Measurements from ENCODE around the gene OS9.
A peak's percentile ranks its signal among the peaks of the same experiment; 100 is the strongest.

The OS9 gene

DNA sequence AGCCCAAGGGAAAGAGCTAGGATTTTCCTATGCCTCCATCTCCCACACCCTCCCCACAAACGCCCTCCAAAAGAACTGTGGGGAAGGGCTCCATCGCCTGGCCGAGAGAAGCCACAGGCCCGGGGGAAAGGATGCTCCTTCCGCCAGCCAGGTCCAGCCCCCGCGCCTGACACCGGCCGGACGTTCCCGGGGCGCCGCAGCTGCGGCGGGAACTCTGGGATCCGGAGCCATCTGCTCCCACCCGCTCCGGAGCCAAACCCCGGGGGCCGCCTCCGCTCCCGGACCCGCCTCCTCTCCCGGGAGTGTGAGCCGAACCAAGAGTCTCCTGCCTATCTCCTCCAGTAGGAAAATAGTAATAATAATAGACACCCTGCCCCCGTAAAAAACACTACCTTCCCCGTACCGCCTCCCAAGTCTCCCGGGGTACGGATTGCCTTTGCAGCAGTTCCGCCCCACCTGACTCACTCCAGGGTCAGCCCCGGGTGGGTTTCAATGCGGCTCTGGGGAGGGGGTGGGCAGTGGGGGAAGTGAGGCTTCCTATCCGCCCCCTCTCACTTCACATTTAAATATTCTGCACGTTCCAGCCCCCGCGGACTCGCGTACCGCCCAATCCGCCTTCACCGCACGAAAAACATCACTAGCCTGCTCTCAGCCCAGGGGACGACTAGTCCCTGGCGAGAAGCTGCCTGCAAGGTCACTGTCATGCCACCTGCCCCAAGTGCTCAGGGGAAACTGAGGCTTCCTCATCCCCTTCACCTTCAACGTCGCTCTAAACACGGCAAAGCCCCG lies 42.2 kb downstream of the OS9 start (continued):
- TF ChIP-seq, protein P1, sequence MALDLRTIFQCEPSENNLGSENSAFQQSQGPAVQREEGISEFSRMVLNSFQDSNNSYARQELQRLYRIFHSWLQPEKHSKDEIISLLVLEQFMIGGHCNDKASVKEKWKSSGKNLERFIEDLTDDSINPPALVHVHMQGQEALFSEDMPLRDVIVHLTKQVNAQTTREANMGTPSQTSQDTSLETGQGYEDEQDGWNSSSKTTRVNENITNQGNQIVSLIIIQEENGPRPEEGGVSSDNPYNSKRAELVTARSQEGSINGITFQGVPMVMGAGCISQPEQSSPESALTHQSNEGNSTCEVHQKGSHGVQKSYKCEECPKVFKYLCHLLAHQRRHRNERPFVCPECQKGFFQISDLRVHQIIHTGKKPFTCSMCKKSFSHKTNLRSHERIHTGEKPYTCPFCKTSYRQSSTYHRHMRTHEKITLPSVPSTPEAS (tag by site-specific recombination; IDR thresholded peaks at IDR 0.05) = no peak
- TF ChIP-seq GLIS2 (tag by site-specific recombination; IDR thresholded peaks at IDR 0.05) (peak; percentile 80), ZNF433 (tag by site-specific recombination; IDR thresholded peaks at IDR 0.05; ENCODE audit: low read depth) (no peak), BCL11B (tag by site-specific recombination; IDR thresholded peaks at IDR 0.05; ENCODE audit: low read depth) (no peak), ZNF76 (tag by site-specific recombination; IDR thresholded peaks at IDR 0.05; ENCODE audit: borderline replicate concordance, low read depth) (peak; percentile 71)
- TF ChIP-seq, protein P2, sequence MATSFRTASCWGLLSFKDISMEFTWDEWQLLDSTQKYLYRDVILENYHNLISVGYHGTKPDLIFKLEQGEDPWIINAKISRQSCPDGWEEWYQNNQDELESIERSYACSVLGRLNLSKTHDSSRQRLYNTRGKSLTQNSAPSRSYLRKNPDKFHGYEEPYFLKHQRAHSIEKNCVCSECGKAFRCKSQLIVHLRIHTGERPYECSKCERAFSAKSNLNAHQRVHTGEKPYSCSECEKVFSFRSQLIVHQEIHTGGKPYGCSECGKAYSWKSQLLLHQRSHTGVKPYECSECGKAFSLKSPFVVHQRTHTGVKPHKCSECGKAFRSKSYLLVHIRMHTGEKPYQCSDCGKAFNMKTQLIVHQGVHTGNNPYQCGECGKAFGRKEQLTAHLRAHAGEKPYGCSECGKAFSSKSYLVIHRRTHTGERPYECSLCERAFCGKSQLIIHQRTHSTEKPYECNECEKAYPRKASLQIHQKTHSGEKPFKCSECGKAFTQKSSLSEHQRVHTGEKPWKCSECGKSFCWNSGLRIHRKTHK (tag by site-specific recombination; IDR thresholded peaks at IDR 0.05) = no peak

DNA sequence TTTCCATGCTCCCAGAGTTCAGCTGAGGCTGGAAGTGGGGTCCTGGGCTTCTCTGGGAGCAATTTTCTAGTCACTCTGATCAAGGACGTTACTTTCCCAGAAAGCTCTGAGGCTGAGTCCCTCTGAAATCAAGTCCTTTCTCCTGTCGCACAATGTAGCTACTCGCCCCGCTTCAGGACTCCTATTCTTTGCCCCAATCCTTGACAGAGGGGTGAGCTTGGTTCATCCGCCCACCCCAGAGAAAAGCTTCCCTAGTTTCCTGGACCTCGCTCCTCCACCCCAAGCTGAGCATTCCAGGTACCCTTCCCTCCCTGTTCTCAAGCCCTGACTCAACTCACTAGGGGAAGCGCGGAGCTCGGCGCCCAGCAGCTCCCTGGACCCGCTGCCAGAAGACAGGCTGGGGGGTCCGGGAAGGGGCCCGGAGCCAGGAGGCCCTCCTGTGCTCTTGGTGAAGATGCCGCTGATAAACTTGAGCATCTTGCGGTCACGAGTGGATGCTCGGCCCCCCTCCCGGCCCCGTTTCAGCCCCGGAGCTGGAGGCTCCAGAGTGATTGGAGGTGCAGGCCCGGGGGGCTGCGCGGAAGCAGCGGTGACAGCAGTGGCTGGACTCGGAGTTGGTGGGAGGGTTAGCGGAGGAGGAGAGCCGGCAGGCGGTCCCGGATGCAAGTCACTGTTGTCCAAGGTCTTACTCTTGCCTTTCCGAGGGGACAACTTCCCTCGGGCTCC lies 43.0 kb downstream of the OS9 start:
- peaks cover 6% of the 10 kb centered on the region; the same call in 1 of the 2 replicates for H3K4me1 ChIP-seq (ENCODE audit: control insufficient read depth, insufficient read depth, low read length)
- ChIA-PET POLR2A (interaction anchor here (1.0 to 1.6 kb wide), 3 partner anchors 8 to 13 kb away, joined by 6 read pairs; partner anchors contain the start of gene TSPAN31), CTCF (interaction anchor here (0.6 to 4.8 kb wide), 9 partner anchors 12 to 508 kb away, joined by 3 to 55 read pairs (median 3); no protein-coding TSS in a partner anchor)
- H3K36me3 ChIP-seq (ENCODE audit: control insufficient read depth in 2 of 2, insufficient read depth in 1 of 2, low read length in 2 of 2) = no peaks in the 10 kb centered on the region
- H3K4me3 ChIP-seq (ENCODE audit: low read depth, low read length) = no peak overlapping the region
- no peak overlapping the region for H3K27ac ChIP-seq (ENCODE audit: extremely low read depth, low read depth, low read length)
- no peaks in the 10 kb centered on the region for H3K9me3 ChIP-seq (ENCODE audit: control insufficient read depth, insufficient read depth, low read depth, low read length)
- TF ChIP-seq, protein P3, sequence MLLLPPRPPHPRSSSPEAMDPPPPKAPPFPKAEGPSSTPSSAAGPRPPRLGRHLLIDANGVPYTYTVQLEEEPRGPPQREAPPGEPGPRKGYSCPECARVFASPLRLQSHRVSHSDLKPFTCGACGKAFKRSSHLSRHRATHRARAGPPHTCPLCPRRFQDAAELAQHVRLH (tag by site-specific recombination; IDR thresholded peaks at IDR 0.05) = 0 out of 2 replicates have a peak, but pooled peaks have one; percentile 39
- TF ChIP-seq ZNF585B (tag by site-specific recombination; IDR thresholded peaks at IDR 0.05) (no peak), ZNF391 (tag by site-specific recombination; IDR thresholded peaks at IDR 0.05; ENCODE audit: borderline replicate concordance, low read depth) (no peak), SP2 (tag by site-specific recombination; IDR thresholded peaks at IDR 0.05) (peak; percentile 55), ZFHX2 (tag by site-specific recombination; conservative IDR thresholded peaks at IDR 0.05) (peak; percentile 45), GLIS2 (tag by site-specific recombination; IDR thresholded peaks at IDR 0.05) (peak; percentile 88), ZNF341 (tag by site-specific recombination; IDR thresholded peaks at IDR 0.05; ENCODE audit: low read depth) (peak; percentile 56; the same call in 1 of the 2 replicates), ZNF76 (tag by site-specific recombination; IDR thresholded peaks at IDR 0.05; ENCODE audit: borderline replicate concordance, low read depth) (peak; percentile 41; the same call in 1 of the 2 replicates), ZIC2 (tag by site-specific recombination; IDR thresholded peaks at IDR 0.05) (peak; percentile 29; the same call in 1 of the 2 replicates), ZNF521 (tag by site-specific recombination; IDR thresholded peaks at IDR 0.05) (no peak), ZNF48 (tag by site-specific recombination; IDR thresholded peaks at IDR 0.05) (no peak), ZBTB17 (tag by site-specific recombination; IDR thresholded peaks at IDR 0.05) (peak; percentile 23; the same call in 1 of the 2 replicates), ZNF221 (tag by site-specific recombination; IDR thresholded peaks at IDR 0.05; ENCODE audit: borderline replicate concordance) (no peak), ZBTB20 (tag by site-specific recombination; IDR thresholded peaks at IDR 0.05) (peak; percentile 35; the same call in 1 of the 2 replicates), ZNF558 (tag by site-specific recombination; IDR thresholded peaks at IDR 0.05) (no peak), ZNF274 (IDR thresholded peaks at IDR 0.05; ENCODE audit: low read length) (no peak), ZNF274 (tag by site-specific recombination; IDR thresholded peaks at IDR 0.05; ENCODE audit: borderline replicate concordance) (no peak)
- TF ChIP-seq, protein P4, sequence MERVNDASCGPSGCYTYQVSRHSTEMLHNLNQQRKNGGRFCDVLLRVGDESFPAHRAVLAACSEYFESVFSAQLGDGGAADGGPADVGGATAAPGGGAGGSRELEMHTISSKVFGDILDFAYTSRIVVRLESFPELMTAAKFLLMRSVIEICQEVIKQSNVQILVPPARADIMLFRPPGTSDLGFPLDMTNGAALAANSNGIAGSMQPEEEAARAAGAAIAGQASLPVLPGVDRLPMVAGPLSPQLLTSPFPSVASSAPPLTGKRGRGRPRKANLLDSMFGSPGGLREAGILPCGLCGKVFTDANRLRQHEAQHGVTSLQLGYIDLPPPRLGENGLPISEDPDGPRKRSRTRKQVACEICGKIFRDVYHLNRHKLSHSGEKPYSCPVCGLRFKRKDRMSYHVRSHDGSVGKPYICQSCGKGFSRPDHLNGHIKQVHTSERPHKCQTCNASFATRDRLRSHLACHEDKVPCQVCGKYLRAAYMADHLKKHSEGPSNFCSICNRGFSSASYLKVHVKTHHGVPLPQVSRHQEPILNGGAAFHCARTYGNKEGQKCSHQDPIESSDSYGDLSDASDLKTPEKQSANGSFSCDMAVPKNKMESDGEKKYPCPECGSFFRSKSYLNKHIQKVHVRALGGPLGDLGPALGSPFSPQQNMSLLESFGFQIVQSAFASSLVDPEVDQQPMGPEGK (tag by site-specific recombination; IDR thresholded peaks at IDR 0.05) = peak; percentile 84
- TF ChIP-seq, protein P5, sequence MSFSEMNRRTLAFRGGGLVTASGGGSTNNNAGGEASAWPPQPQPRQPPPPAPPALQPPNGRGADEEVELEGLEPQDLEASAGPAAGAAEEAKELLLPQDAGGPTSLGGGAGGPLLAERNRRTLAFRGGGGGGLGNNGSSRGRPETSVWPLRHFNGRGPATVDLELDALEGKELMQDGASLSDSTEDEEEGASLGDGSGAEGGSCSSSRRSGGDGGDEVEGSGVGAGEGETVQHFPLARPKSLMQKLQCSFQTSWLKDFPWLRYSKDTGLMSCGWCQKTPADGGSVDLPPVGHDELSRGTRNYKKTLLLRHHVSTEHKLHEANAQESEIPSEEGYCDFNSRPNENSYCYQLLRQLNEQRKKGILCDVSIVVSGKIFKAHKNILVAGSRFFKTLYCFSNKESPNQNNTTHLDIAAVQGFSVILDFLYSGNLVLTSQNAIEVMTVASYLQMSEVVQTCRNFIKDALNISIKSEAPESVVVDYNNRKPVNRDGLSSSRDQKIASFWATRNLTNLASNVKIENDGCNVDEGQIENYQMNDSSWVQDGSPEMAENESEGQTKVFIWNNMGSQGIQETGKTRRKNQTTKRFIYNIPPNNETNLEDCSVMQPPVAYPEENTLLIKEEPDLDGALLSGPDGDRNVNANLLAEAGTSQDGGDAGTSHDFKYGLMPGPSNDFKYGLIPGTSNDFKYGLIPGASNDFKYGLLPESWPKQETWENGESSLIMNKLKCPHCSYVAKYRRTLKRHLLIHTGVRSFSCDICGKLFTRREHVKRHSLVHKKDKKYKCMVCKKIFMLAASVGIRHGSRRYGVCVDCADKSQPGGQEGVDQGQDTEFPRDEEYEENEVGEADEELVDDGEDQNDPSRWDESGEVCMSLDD (tag by site-specific recombination; IDR thresholded peaks at IDR 0.05) = 0 out of 2 replicates have a peak, but pooled peaks have one; percentile 39
- TF ChIP-seq, protein P6, sequence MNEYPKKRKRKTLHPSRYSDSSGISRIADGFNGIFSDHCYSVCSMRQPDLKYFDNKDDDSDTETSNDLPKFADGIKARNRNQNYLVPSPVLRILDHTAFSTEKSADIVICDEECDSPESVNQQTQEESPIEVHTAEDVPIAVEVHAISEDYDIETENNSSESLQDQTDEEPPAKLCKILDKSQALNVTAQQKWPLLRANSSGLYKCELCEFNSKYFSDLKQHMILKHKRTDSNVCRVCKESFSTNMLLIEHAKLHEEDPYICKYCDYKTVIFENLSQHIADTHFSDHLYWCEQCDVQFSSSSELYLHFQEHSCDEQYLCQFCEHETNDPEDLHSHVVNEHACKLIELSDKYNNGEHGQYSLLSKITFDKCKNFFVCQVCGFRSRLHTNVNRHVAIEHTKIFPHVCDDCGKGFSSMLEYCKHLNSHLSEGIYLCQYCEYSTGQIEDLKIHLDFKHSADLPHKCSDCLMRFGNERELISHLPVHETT (tag by site-specific recombination; IDR thresholded peaks at IDR 0.05) = 0 out of 2 replicates have a peak, but pooled peaks have one; percentile 20

Measured in HEK293 (cell line).